Panc1 (cell line): ENCODE measurements around the gene NPAS2.

Experiments used
- CTCF ChIP-seq: fragments of 450-650 bp; IDR thresholded peaks from 2 replicates; pipeline ENCODE4 v1.5.1; 2017; ENCODE audit warnings: mild to moderate bottlenecking
- POLR2AphosphoS5 ChIP-seq: IDR thresholded peaks from 2 replicates; pipeline ENCODE4 v1.6.1; 2012; ENCODE audit warnings: mild to moderate bottlenecking, low read depth, low read length, moderate library complexity
- SIN3A ChIP-seq: IDR thresholded peaks from 2 replicates; pipeline ENCODE4 v1.6.1; 2012; ENCODE audit warnings: low read depth, mild to moderate bottlenecking, low read length, moderate library complexity, borderline replicate concordance; ENCODE audit not compliant: insufficient read depth

GRCh38 chr2:100967716-100968115 is 147.8 kb downstream of the NPAS2 start:
- TF ChIP-seq CTCF (no peak), SIN3A (no peak), POLR2AphosphoS5 (no peak)
